Mesodermal cell (in vitro differentiated cells): ENCODE measurements around the gene KIAA1549.

Experiments used
- H3K27ac ChIP-seq: 2 replicates; pipeline ENCODE4 v1.7.0; 2013; ENCODE audit warnings: mild to moderate bottlenecking, low read depth, low read length, moderate library complexity; ENCODE audit not compliant: severe bottlenecking
- H3K36me3 ChIP-seq: 2 replicates; pipeline ENCODE4 v1.7.1; 2013; ENCODE audit warnings: mild to moderate bottlenecking, low read length, moderate library complexity; ENCODE audit not compliant: control insufficient read depth, insufficient read depth
- H3K4me1 ChIP-seq: one replicate; pipeline ENCODE4 v1.7.1; 2013; ENCODE audit warnings: mild to moderate bottlenecking, low read length; ENCODE audit not compliant: insufficient read depth, control insufficient read depth, poor library complexity, severe bottlenecking
- H3K4me3 ChIP-seq: 2 replicates; pipeline ENCODE4 v1.7.0; 2013; ENCODE audit warnings: low read length, control low read depth, mild to moderate bottlenecking; ENCODE audit not compliant: insufficient read depth, poor library complexity, severe bottlenecking; ENCODE audit errors: extremely low read depth
- H3K9me3 ChIP-seq: 2 replicates; pipeline ENCODE4 v1.7.1; 2013; ENCODE audit warnings: mild to moderate bottlenecking, low read length, moderate library complexity; ENCODE audit not compliant: control insufficient read depth
- WGBS, 2 experiments: methylation state at CpG; one replicate each; pipeline ENCODE4 v1.1.5; 2013; ENCODE audit warnings: missing lambda C conversion rate in 2 of 2; ENCODE audit not compliant: insufficient coverage in 2 of 2; 5-methylcytosine and 5-hydroxymethylcytosine counted together

KIAA1549 gene

DNA sequence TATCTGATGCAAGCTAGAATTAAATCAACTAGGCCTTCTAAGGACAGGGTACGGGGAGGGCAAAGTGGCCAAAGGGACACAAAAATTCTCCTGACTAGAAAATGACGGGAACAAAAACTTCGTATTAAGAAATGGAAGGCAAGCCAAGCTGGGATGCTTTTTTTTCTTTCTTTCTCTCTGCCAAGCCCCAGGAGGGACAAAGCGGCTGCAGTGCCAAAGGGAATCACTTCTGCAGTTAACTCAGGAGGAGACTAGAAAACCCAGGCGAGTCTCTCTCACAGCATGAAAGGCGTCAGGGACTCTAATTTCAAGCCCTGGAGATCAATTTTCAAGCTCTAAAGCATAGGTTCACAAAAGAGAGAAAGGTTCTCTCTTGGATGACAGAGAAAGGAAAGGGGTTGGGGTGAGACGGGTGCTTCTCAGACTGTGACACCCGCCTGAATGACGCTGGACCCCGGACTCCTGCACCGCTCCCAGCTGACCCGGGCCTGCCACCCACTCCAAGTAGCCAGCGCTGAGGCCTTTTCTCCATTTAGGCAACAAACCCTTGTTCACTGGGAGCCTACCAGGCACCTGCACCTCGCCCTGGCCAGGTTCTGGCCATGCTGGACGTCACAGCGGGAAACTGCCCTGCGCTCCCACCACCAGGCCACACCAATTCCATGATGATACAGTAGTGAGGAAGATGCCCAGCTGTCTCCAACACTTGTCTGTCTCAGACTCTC is 56.5 kb downstream of the KIAA1549 start:
- Histone ChIP-seq H3K4me1 (peaks cover 12% of the 10 kb centered on the region), H3K27ac (no peak overlapping the region), H3K36me3 (no peaks in the 10 kb centered on the region), H3K9me3 (no peaks in the 10 kb centered on the region), H3K4me3 (no peak overlapping the region)
- WGBS, 2 experiments = 86 to 88% methylated on average over 15 to 17 of the region's 17 CpGs

DNA sequence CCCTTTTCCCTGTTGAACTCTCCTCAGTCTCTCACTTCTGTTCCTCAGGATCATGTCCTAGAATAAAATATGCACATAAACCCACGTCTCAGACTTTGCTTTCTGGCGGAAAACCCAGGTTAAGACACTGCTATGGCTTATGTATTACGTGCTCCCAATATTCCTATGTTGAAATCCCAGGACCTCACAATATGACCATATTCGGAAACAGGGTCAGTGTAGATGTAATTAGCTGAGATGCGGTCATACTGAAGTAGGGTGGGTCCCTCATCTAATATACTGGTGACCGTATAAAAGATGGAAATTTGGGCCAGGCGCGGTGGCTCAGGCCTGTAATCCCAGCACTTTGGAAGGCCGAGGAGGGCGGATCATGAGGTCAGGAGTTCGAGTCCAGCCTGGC is 59.9 kb downstream of the KIAA1549 start:
- no peak overlapping the region for H3K27ac ChIP-seq
- no peak overlapping the region for H3K4me3 ChIP-seq
- peaks cover 12% of the 10 kb centered on the region for H3K4me1 ChIP-seq
- H3K9me3 ChIP-seq = no peaks in the 10 kb centered on the region
- peaks cover 29% of the 10 kb centered on the region for H3K36me3 ChIP-seq
- WGBS, 2 experiments = 92 to 97% methylated on average over 11 of the region's 11 CpGs

- WGBS, 2 experiments = 85% methylated on average over 4 to 5 of the region's 5 CpGs
These were observed 61.3 kb downstream of the KIAA1549 start for GRCh38 chr7:138919911-138920310.

DNA sequence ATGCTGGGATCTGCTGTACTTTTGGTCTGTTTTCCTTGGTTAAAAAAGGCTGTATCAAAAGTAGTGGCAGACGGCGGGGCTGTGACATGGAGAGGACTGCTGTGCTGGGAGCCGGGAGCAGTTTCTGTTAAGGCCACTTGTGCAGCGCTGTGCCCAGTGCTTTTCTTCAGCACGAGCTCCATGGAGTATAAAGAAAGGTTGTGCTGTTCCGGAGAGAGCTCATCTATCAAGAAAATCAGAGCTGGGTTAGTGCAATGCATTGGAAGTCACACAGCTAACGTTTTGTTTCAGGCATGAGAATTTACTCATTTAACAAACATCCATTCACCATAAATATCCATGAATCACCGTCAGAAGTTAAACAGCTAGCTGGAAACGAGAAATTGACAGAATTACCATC is 62.0 kb downstream of the KIAA1549 start:
- Histone ChIP-seq H3K36me3 (peaks cover 44% of the 10 kb centered on the region), H3K9me3 (no peaks in the 10 kb centered on the region), H3K27ac (no peak overlapping the region), H3K4me3 (no peak overlapping the region), H3K4me1 (peaks cover 7% of the 10 kb centered on the region)
- WGBS, 2 experiments = 88 to 96% methylated on average over 8 to 9 of the region's 9 CpGs

More at GRCh38 chr7:138919911-138920310, 61.3 kb downstream of the KIAA1549 start:
- Histone ChIP-seq H3K4me3 (no peak overlapping the region), H3K36me3 (peaks cover 42% of the 10 kb centered on the region), H3K9me3 (no peaks in the 10 kb centered on the region), H3K27ac (no peak overlapping the region), H3K4me1 (peaks cover 7% of the 10 kb centered on the region)

DNA sequence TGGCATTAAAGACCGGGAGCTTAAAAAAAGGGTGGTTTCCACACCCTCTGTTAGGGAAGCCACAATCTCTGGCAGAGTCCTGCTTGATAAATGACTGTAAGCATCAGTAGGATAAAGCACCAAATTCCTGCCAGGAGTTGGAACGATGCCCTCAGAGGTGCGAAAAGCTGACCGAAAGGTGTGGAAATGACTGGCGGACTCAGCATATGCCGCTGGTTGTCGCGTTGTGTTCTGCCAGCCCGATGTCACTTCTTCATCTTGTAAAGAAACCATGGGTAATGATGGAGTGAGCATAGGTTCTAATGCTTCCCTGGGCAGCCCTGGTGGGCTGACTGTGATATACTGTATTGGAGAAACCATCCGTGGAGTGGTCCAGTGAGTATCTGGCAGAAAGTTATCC is 62.4 kb downstream of the KIAA1549 start:
- Histone ChIP-seq H3K9me3 (no peaks in the 10 kb centered on the region), H3K36me3 (peaks cover 44% of the 10 kb centered on the region), H3K27ac (no peak overlapping the region), H3K4me1 (peaks cover 7% of the 10 kb centered on the region), H3K4me3 (no peak overlapping the region)
- 96% methylated on average over 9 to 10 of the region's 10 CpGs for WGBS, 2 experiments

- no peak overlapping the region for H3K27ac ChIP-seq
- no peak overlapping the region for H3K4me3 ChIP-seq
- 95 to 98% methylated on average over 13 of the region's 13 CpGs for WGBS, 2 experiments
- H3K36me3 ChIP-seq = peaks cover 44% of the 10 kb centered on the region
- H3K4me1 ChIP-seq = peaks cover 7% of the 10 kb centered on the region
- no peaks in the 10 kb centered on the region for H3K9me3 ChIP-seq
These were observed 63.0 kb downstream of the KIAA1549 start for GRCh38 chr7:138918176-138918575.

- H3K9me3 ChIP-seq = no peaks in the 10 kb centered on the region
- peaks cover 47% of the 10 kb centered on the region for H3K36me3 ChIP-seq
- peaks cover 7% of the 10 kb centered on the region for H3K4me1 ChIP-seq
- no peak overlapping the region for H3K4me3 ChIP-seq
- WGBS, 2 experiments = 91 to 98% methylated on average over 11 to 13 of the region's 16 CpGs
- H3K27ac ChIP-seq = no peak overlapping the region
These were observed 63.4 kb downstream of the KIAA1549 start for GRCh38 chr7:138917771-138918170.

- WGBS, 2 experiments = 92 to 94% methylated on average over 16 to 17 of the region's 17 CpGs
- Histone ChIP-seq H3K27ac (no peak overlapping the region), H3K36me3 (peaks cover 52% of the 10 kb centered on the region), H3K4me3 (no peak overlapping the region), H3K4me1 (peaks cover 7% of the 10 kb centered on the region), H3K9me3 (no peaks in the 10 kb centered on the region)
These were observed 64.5 kb downstream of the KIAA1549 start for GRCh38 chr7:138916731-138917130.

- no peak overlapping the region for H3K27ac ChIP-seq
- H3K9me3 ChIP-seq = no peaks in the 10 kb centered on the region
- peaks cover 52% of the 10 kb centered on the region for H3K36me3 ChIP-seq
- H3K4me1 ChIP-seq = peaks cover 7% of the 10 kb centered on the region
- no peak overlapping the region for H3K4me3 ChIP-seq
- WGBS, 2 experiments = 93 to 95% methylated on average over 5 of the region's 6 CpGs
These were observed 64.9 kb downstream of the KIAA1549 start for GRCh38 chr7:138916275-138916674.

GRCh38 chr7:138913783-138914182 is 67.4 kb downstream of the KIAA1549 start:
- Histone ChIP-seq H3K9me3 (no peaks in the 10 kb centered on the region), H3K4me1 (no peaks in the 10 kb centered on the region), H3K4me3 (no peak overlapping the region), H3K27ac (no peak overlapping the region), H3K36me3 (peaks cover 50% of the 10 kb centered on the region)
- WGBS, 2 experiments = no CpG with 5 or more reads among the region's 2 CpGs

DNA sequence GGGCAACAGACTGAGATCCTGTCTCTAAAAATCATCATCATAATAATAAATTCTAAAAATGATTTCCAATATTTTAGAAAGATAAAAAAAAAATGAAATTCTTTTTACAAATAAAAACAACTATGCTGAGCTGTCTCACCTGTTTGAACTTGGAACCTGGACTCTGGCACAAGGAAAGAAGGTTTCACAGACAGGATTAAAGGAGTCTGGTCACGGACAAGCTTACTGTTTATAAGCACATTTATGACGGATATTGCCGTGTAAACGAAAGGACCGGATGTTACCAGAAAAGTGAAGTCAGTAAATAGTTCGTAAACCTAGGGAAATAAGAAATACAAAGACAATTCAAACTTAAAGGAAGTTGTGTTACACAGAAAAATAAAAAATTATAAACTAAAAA is 70.2 kb downstream of the KIAA1549 start:
- Histone ChIP-seq H3K9me3 (no peaks in the 10 kb centered on the region), H3K4me3 (no peak overlapping the region), H3K27ac (no peak overlapping the region), H3K36me3 (peaks cover 41% of the 10 kb centered on the region), H3K4me1 (no peaks in the 10 kb centered on the region)
- WGBS, 2 experiments = 100% methylated on average over 1 to 2 of the region's 6 CpGs
